Trophoblast cell (in vitro differentiated cells and primary cell): Measurements from ENCODE around the gene ATP4A.

Source experiments
- DNase-seq, 2 donors: peaks; one replicate each; pipeline ENCODE4 v3.0.0-alpha.2; 2016
- H2AFZ ChIP-seq: 2 replicates; pipeline ENCODE4 v1.6.1; 2013; ENCODE audit warnings: low read length, moderate library complexity, mild to moderate bottlenecking; ENCODE audit not compliant: insufficient read depth, poor library complexity
- H2AK5ac ChIP-seq: 2 replicates; pipeline ENCODE4 v1.6.1; 2013; ENCODE audit warnings: mild to moderate bottlenecking, low read length
- H2BK120ac ChIP-seq: 2 replicates; pipeline ENCODE4 v1.6.1; 2013; ENCODE audit warnings: low read length, mild to moderate bottlenecking, moderate library complexity; ENCODE audit not compliant: insufficient read depth, poor library complexity
- H2BK12ac ChIP-seq: 2 replicates; pipeline ENCODE4 v1.6.1; 2013; ENCODE audit warnings: mild to moderate bottlenecking, low read length, moderate library complexity
- H2BK5ac ChIP-seq: 2 replicates; pipeline ENCODE4 v1.6.1; 2013; ENCODE audit warnings: low read length, low read depth, moderate library complexity, mild to moderate bottlenecking; ENCODE audit not compliant: poor library complexity
- H3K14ac ChIP-seq: 2 replicates; pipeline ENCODE4 v1.6.1; 2013; ENCODE audit warnings: mild to moderate bottlenecking, low read length
- H3K18ac ChIP-seq: 2 replicates; pipeline ENCODE4 v1.6.1; 2013; ENCODE audit warnings: mild to moderate bottlenecking, low read length
- H3K23ac ChIP-seq: 2 replicates; pipeline ENCODE4 v1.6.1; 2013; ENCODE audit warnings: low read length
- H3K27ac ChIP-seq: 2 replicates; pipeline ENCODE4 v1.5.1; 2013; ENCODE audit warnings: low read depth, mild to moderate bottlenecking, inconsistent platforms, low read length, moderate library complexity
- H3K27me3 ChIP-seq: 2 replicates; pipeline ENCODE4 v1.6.1; 2013; ENCODE audit warnings: inconsistent platforms, mild to moderate bottlenecking, low read length, moderate library complexity; ENCODE audit not compliant: insufficient read depth
- H3K36me3 ChIP-seq, 2 experiments: 1 replicate in 1 of 2; 2 replicates in 1 of 2; pipeline ENCODE4 v1.6.1; 2013; ENCODE audit warnings: low read length in 2 of 2, mild to moderate bottlenecking in 2 of 2, moderate library complexity in 1 of 2; ENCODE audit not compliant: insufficient read depth in 2 of 2, control insufficient read depth in 1 of 2
- H3K4ac ChIP-seq: 2 replicates; pipeline ENCODE4 v1.6.1; 2013; ENCODE audit warnings: low read depth, mild to moderate bottlenecking, low read length, moderate library complexity
- H3K4me1 ChIP-seq, 2 experiments: 1 replicate in 1 of 2; 2 replicates in 1 of 2; pipeline ENCODE4 v1.6.1; 2013; ENCODE audit warnings: low read length in 2 of 2, mild to moderate bottlenecking in 2 of 2, moderate library complexity in 1 of 2; ENCODE audit not compliant: insufficient read depth in 2 of 2, control insufficient read depth in 1 of 2
- H3K4me2 ChIP-seq: 2 replicates; pipeline ENCODE4 v1.6.1; 2013; ENCODE audit warnings: inconsistent platforms, mild to moderate bottlenecking, low read length, moderate library complexity
- H3K4me3 ChIP-seq: 2 replicates; pipeline ENCODE4 v1.5.1; 2013; ENCODE audit warnings: mild to moderate bottlenecking, low read depth, low read length, inconsistent platforms
- H3K79me1 ChIP-seq: one replicate; pipeline ENCODE4 v1.6.1; 2013; ENCODE audit warnings: low read length
- H3K79me2 ChIP-seq: 2 replicates; pipeline ENCODE4 v1.6.1; 2013; ENCODE audit warnings: low read length, mild to moderate bottlenecking; ENCODE audit not compliant: control insufficient read depth, insufficient read depth, poor library complexity
- H3K9ac ChIP-seq: 2 replicates; pipeline ENCODE4 v1.6.1; 2013; ENCODE audit warnings: mild to moderate bottlenecking, low read length
- H3K9me3 ChIP-seq: 2 replicates; pipeline ENCODE4 v1.6.1; 2013; ENCODE audit warnings: low read depth, mild to moderate bottlenecking, control low read depth, inconsistent platforms, low read length; ENCODE audit not compliant: insufficient read depth
- H4K12ac ChIP-seq: 2 replicates; pipeline ENCODE4 v1.6.1; 2013; ENCODE audit warnings: low read depth, mild to moderate bottlenecking, low read length, moderate library complexity
- H4K8ac ChIP-seq: 2 replicates; pipeline ENCODE4 v1.6.1; 2013; ENCODE audit warnings: low read depth, mild to moderate bottlenecking, low read length, moderate library complexity
- H4K91ac ChIP-seq: one replicate; pipeline ENCODE4 v1.6.1; 2013; ENCODE audit warnings: low read depth, mild to moderate bottlenecking, low read length, moderate library complexity
- WGBS: extraction: QIAGEN DNeasy Blood & Tissue Kit; methylation state at CpG from one replicate; pipeline ENCODE4 v1.1.7; 2013; ENCODE audit warnings: missing lambda C conversion rate; ENCODE audit not compliant: insufficient read length, insufficient coverage; ENCODE audit errors: extremely low coverage; 5-methylcytosine and 5-hydroxymethylcytosine counted together

Gene ATP4A

DNA sequence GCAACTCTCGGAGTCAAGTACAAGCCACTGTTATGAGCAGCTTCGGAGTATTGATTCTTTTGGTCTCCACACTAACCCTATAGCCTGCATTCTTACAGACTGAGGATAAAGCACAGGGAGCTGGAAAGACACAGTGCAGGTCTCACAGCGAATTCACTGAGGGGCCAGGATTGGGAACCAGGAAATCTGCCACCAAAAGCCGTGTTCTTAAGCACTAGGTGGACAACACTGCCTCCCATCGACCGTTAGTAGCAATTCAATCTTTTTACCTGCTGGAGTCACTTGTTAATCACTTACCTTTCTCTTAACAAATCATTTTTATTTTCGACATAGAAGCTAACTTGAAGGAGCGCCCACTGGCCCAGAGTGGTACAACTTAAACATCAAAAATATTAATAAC is 28.8 kb upstream of the ATP4A start:
- Histone ChIP-seq H3K36me3 (no peaks in the 10 kb centered on the region), H3K27ac (no peak overlapping the region), H3K14ac (no peak overlapping the region), H3K4ac (no peak overlapping the region), H3K9ac (no peak overlapping the region), H2BK5ac (no peak overlapping the region), H2AK5ac (no peak overlapping the region), H4K12ac (no peak overlapping the region), H3K23ac (no peak overlapping the region), H3K79me2 (no peaks in the 10 kb centered on the region), H2BK12ac (no peak overlapping the region), H3K4me3 (no peak overlapping the region), H3K9me3 (no peaks in the 10 kb centered on the region), H3K79me1 (no peaks in the 10 kb centered on the region), H3K27me3 (no peaks in the 10 kb centered on the region), H2BK120ac (no peak overlapping the region), H3K4me1 (no peaks in the 10 kb centered on the region), H4K91ac (no peak overlapping the region), H3K18ac (no peak overlapping the region), H4K8ac (no peak overlapping the region), H2AFZ (no peak overlapping the region), H3K4me2 (no peak overlapping the region)
- peak in 1 of 2 donors; percentile 49 for DNase-seq
- no CpG with 5 or more reads among the region's 8 CpGs for WGBS

DNA sequence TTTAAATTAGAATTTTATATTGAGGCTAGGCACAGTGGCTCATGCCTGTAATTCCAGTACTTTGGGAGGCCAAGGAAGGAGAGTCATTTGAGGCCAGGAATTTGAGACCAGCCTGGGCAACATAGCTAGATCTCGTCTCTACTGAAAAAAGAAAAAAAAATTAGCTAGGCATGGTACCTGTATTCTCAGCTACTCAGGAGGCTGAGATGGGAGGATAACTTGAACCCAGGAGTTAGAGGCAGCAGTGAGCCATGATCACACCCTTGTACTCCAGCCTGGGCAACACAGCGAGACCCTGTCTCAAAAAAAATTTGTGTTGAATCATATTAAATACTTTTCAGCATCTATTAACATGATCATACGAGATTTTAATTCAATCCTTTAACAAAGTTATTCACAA is 27.4 kb upstream of the ATP4A start:
- Histone ChIP-seq H4K12ac (no peak overlapping the region), H3K79me1 (no peaks in the 10 kb centered on the region), H3K4me1 (no peaks in the 10 kb centered on the region), H2BK5ac (no peak overlapping the region), H3K9ac (no peak overlapping the region), H2BK120ac (no peak overlapping the region), H2AFZ (no peak overlapping the region), H4K91ac (no peak overlapping the region), H2BK12ac (no peak overlapping the region), H3K18ac (no peak overlapping the region), H3K23ac (no peak overlapping the region), H3K27ac (no peak overlapping the region), H3K79me2 (no peaks in the 10 kb centered on the region), H3K14ac (no peak overlapping the region), H4K8ac (no peak overlapping the region), H3K36me3 (no peaks in the 10 kb centered on the region), H3K4me3 (no peak overlapping the region), H3K4me2 (no peak overlapping the region), H3K9me3 (peaks cover 4% of the 10 kb centered on the region), H3K4ac (no peak overlapping the region), H2AK5ac (no peak overlapping the region), H3K27me3 (no peaks in the 10 kb centered on the region)
- WGBS = no CpG with 5 or more reads among the region's 3 CpGs
- no peak for DNase-seq

DNA sequence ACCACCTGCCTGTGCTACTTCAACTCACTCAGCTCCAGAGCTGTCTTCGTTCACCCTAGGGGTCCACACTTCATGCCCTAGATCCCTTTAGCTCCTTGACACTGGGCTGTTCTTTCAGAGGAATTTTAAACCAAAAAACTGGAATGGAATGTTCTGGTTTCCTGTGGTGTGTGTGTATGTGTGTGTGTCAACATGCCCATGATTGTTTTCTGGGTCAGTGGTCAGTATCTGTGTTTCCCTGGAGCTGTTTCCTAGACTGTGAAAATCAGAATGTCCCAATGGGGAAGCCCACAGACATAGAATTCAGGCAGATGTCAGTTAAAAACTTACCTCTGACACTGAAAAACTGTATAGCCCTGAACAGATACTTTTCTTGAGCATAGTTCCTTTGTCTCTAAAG is 23.9 kb upstream of the ATP4A start:
- no peak overlapping the region for H3K23ac ChIP-seq
- no peaks in the 10 kb centered on the region for H3K36me3 ChIP-seq

DNA sequence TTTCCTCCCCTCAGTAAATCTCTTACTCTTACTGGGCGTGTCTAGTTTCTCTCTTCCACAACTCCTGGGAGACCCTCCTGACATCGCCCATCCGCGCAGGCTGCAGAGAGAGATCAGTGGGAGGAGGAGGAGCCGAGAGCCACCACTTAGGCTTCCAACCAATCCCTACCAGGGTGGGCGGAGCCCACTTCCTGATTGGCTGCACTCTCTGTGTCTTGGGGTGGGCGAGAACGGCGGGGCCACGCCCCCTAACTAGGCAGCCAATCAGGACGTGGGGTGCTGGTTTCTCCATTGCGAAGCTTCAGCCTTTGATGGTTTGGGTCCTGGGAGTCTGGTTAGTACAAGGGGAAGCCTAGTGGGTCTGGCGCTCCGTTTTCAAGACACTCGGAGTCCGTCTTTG is 22.4 kb upstream of the ATP4A start, which contains the start of gene PMIS2:
PMIS2 (plus strand) TSS at position 326 of the 400 bp plus-strand sequence. CDS start 87 bp downstream, outside the sequence.
- H3K23ac ChIP-seq = no peak within 1 kb of the TSS
- H3K9ac ChIP-seq = peak within 1 kb of the TSS; percentile 43
- H4K12ac ChIP-seq = no peak within 1 kb of the TSS
- H3K4ac ChIP-seq = no peak within 1 kb of the TSS
- no peak within 1 kb of the TSS for H3K4me3 ChIP-seq
- no peak within 1 kb of the TSS for H3K27ac ChIP-seq
- H4K8ac ChIP-seq = no peak within 1 kb of the TSS
- WGBS = no CpG with 5 or more reads among the region's 16 CpGs
- H3K9me3 ChIP-seq = peaks cover 5% of the 10 kb centered on the region
- H3K4me2 ChIP-seq = no peak within 1 kb of the TSS
- no peaks in the 10 kb centered on the region for H3K27me3 ChIP-seq
- no peak within 1 kb of the TSS for H3K14ac ChIP-seq
- no peaks in the 10 kb centered on the region for H3K36me3 ChIP-seq
- no peak within 1 kb of the TSS for H4K91ac ChIP-seq
- no peak within 1 kb of the TSS for H2BK5ac ChIP-seq
- no peak within 1 kb of the TSS for H2AK5ac ChIP-seq
- H3K79me1 ChIP-seq = no peaks in the 10 kb centered on the region
- no peak within 1 kb of the TSS for H2BK120ac ChIP-seq
- no peak within 1 kb of the TSS for H2AFZ ChIP-seq
- H3K18ac ChIP-seq = no peak within 1 kb of the TSS
- no peak for DNase-seq
- H3K4me1 ChIP-seq = no peaks in the 10 kb centered on the region
- H3K79me2 ChIP-seq = no peaks in the 10 kb centered on the region
- H2BK12ac ChIP-seq = no peak within 1 kb of the TSS

More for the DNA sequence above, 23.9 kb upstream of the ATP4A start:
- Histone ChIP-seq H2AK5ac (no peak overlapping the region), H4K12ac (no peak overlapping the region), H2BK120ac (no peak overlapping the region), H3K79me2 (no peaks in the 10 kb centered on the region), H3K4me3 (no peak overlapping the region), H2BK12ac (no peak overlapping the region), H3K27ac (no peak overlapping the region), H4K8ac (no peak overlapping the region), H3K4ac (no peak overlapping the region), H3K4me1 (no peaks in the 10 kb centered on the region), H3K9me3 (peaks cover 5% of the 10 kb centered on the region), H2AFZ (no peak overlapping the region), H3K79me1 (no peaks in the 10 kb centered on the region), H3K18ac (no peak overlapping the region), H2BK5ac (no peak overlapping the region), H3K4me2 (no peak overlapping the region), H3K27me3 (no peaks in the 10 kb centered on the region), H3K9ac (no peak overlapping the region), H3K14ac (no peak overlapping the region), H4K91ac (no peak overlapping the region)
- WGBS = no CpG with 5 or more reads among the region's 1 CpG
- no peak for DNase-seq
